IPS-NIHi7 (cell line): Measurements from ENCODE around the gene WWOX.
A peak's percentile ranks its signal among the peaks of the same experiment; 100 is the strongest.

Experiments
- DNase-seq: peaks from one replicate; pipeline ENCODE4 v3.0.0; 2012; ENCODE audit warnings: mixed read lengths; ENCODE audit errors: extremely low spot score

Gene WWOX

GRCh38 chr16:78900044-78900811 is 800.8 kb downstream of the WWOX start:
- no peak for DNase-seq

- no peak for DNase-seq
Observed at GRCh38 chr16:78900966-78901365, 801.5 kb downstream of the WWOX start.

- no peak for DNase-seq
Observed at GRCh38 chr16:78902321-78902720, 802.9 kb downstream of the WWOX start.

- DNase-seq = no peak
Observed at GRCh38 chr16:78903237-78903636, 803.8 kb downstream of the WWOX start.

- no peak for DNase-seq
Observed at GRCh38 chr16:78903843-78904242, 804.4 kb downstream of the WWOX start.

- DNase-seq = peak; percentile 74
Observed at GRCh38 chr16:78906135-78906534, 806.7 kb downstream of the WWOX start.

- DNase-seq = no peak
Observed at GRCh38 chr16:78909226-78909625, 809.8 kb downstream of the WWOX start.

- DNase-seq = no peak
Observed at GRCh38 chr16:78915811-78916345, 816.4 kb downstream of the WWOX start.

GRCh38 chr16:78916928-78917545 is 817.6 kb downstream of the WWOX start:
- DNase-seq = no peak

- DNase-seq = no peak
Observed at GRCh38 chr16:78918805-78919305, 819.4 kb downstream of the WWOX start.

- DNase-seq = no peak
Observed at GRCh38 chr16:78919852-78920251, 820.4 kb downstream of the WWOX start.

- no peak for DNase-seq
Observed at GRCh38 chr16:78920621-78921020, 821.2 kb downstream of the WWOX start.

GRCh38 chr16:78925083-78925767 is 825.8 kb downstream of the WWOX start:
- DNase-seq = peak; percentile 51

GRCh38 chr16:78926723-78927210 is 827.3 kb downstream of the WWOX start:
- DNase-seq = no peak

GRCh38 chr16:78927766-78928165 is 828.3 kb downstream of the WWOX start:
- DNase-seq = no peak

- DNase-seq = no peak
Observed at GRCh38 chr16:78929841-78930240, 830.4 kb downstream of the WWOX start.

- DNase-seq = no peak
Observed at GRCh38 chr16:78930561-78930960, 831.1 kb downstream of the WWOX start.

- no peak for DNase-seq
Observed at GRCh38 chr16:78931267-78931666, 831.8 kb downstream of the WWOX start.

- no peak for DNase-seq
Observed at GRCh38 chr16:78931678-78932077, 832.2 kb downstream of the WWOX start.

GRCh38 chr16:78932355-78932943 is 833.0 kb downstream of the WWOX start:
- no peak for DNase-seq

GRCh38 chr16:78936060-78936459 is 836.6 kb downstream of the WWOX start:
- DNase-seq = no peak

- DNase-seq = no peak
Observed at GRCh38 chr16:78939597-78939996, 840.1 kb downstream of the WWOX start.
